ENCODE results near the gene NPRL2.

DNA sequence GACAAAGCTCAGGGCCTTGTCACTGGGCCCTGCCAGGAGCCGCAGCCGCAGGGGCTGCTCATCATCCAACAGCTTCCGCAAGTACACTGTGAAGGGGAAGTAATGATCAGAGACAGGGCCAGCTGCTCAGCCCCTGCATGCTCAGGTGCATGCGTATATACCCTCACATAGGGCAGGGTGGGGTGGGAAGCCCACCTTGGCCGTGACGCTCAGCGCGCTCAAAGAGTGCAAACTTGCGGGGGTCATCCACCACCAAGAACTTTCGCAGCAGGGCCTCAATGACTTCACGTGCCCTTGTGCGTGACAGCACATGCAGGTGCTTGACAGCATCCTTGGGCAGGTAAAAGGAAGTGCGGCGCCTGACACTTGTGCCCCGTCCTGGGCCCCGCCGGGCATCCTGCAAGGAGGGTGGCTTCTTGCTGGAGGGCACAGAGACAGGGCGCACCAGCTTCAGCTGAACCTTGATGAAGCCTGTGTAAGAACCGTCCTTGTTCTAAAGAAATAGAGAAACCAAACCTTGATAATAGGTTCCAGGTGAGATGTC is 19.1 kb downstream of the NPRL2 start:
- TF ChIP-seq CTCF (IDR thresholded peaks at IDR 0.05; ENCODE audit: low read length) (no peak), EZH2 (IDR thresholded peaks at IDR 0.05; ENCODE audit: borderline replicate concordance, low read length) (no peak)

Measured in OCI-LY1 (cell line).